H9 (cell line): ENCODE measurements around the gene WDR64. TPM values are rescaled to one million over a fixed set of nuclear protein-coding genes. Genes with fewer than 3 reads are reported as not detected.

Experiments
- DNase-seq: peaks from one replicate; pipeline ENCODE4 v3.0.0-alpha.2; 2017
- H2AFZ ChIP-seq: one replicate; pipeline ENCODE4 v1.6.1; 2013; ENCODE audit warnings: mild to moderate bottlenecking, low read length, control low read depth, moderate library complexity
- H2AK5ac ChIP-seq: 2 replicates; pipeline ENCODE4 v1.6.1; 2013; ENCODE audit warnings: low read length, control low read depth, mixed read lengths; ENCODE audit not compliant: insufficient read length
- H2BK120ac ChIP-seq: one replicate; pipeline ENCODE4 v1.6.1; 2013; ENCODE audit warnings: low read depth, mild to moderate bottlenecking, low read length, control low read depth, inconsistent platforms; ENCODE audit not compliant: poor library complexity, severe bottlenecking
- H2BK12ac ChIP-seq: 2 replicates; pipeline ENCODE4 v1.6.1; 2013; ENCODE audit warnings: low read length, control low read depth, mixed read lengths, low read depth; ENCODE audit not compliant: insufficient read length
- H2BK15ac ChIP-seq: 2 replicates; pipeline ENCODE4 v1.6.1; 2013; ENCODE audit warnings: low read depth, low read length, control low read depth
- H2BK20ac ChIP-seq: one replicate; pipeline ENCODE4 v1.6.1; 2013; ENCODE audit warnings: low read depth, mild to moderate bottlenecking, low read length, control low read depth, inconsistent platforms; ENCODE audit not compliant: poor library complexity, severe bottlenecking
- H2BK5ac ChIP-seq: 2 replicates; pipeline ENCODE4 v1.6.1; 2013; ENCODE audit warnings: low read length, control low read depth, mixed read lengths; ENCODE audit not compliant: insufficient read length
- H3K14ac ChIP-seq: 2 replicates; pipeline ENCODE4 v1.6.1; 2013; ENCODE audit warnings: low read length, control low read depth; ENCODE audit not compliant: insufficient read depth
- H3K18ac ChIP-seq: 2 replicates; pipeline ENCODE4 v1.6.1; 2013; ENCODE audit warnings: low read depth, mild to moderate bottlenecking, mixed read lengths, low read length, control low read depth; ENCODE audit not compliant: insufficient read length
- H3K23ac ChIP-seq: 2 replicates; pipeline ENCODE4 v1.6.1; 2013; ENCODE audit warnings: low read length, control low read depth, mixed read lengths, low read depth; ENCODE audit not compliant: insufficient read length
- H3K23me2 ChIP-seq: 2 replicates; pipeline ENCODE4 v1.6.1; 2013; ENCODE audit warnings: low read depth, mild to moderate bottlenecking, mixed read lengths, low read length, control low read depth; ENCODE audit not compliant: insufficient read length, poor library complexity, severe bottlenecking
- H3K27ac ChIP-seq: 2 replicates; pipeline ENCODE4 v1.5.1; 2013; ENCODE audit warnings: low read length, control low read depth, mixed read lengths, low read depth; ENCODE audit not compliant: insufficient read length
- H3K27me3 ChIP-seq: 2 replicates; pipeline ENCODE4 v1.6.1; 2013; ENCODE audit warnings: low read length, control low read depth, inconsistent platforms; ENCODE audit not compliant: insufficient read depth
- H3K4ac ChIP-seq: 2 replicates; pipeline ENCODE4 v1.6.1; 2013; ENCODE audit warnings: low read depth, mild to moderate bottlenecking, control low read depth, inconsistent platforms, low read length, moderate library complexity
- H3K4me1 ChIP-seq: 2 replicates; pipeline ENCODE4 v1.6.1; 2013; ENCODE audit warnings: low read length, control low read depth, inconsistent platforms; ENCODE audit not compliant: insufficient read depth
- H3K4me2 ChIP-seq: 2 replicates; pipeline ENCODE4 v1.6.1; 2013; ENCODE audit warnings: low read length, control low read depth, mixed read lengths; ENCODE audit not compliant: insufficient read length, insufficient read depth
- H3K56ac ChIP-seq: 2 replicates; pipeline ENCODE4 v1.6.1; 2013; ENCODE audit warnings: low read depth, mild to moderate bottlenecking, mixed read lengths, low read length, control low read depth; ENCODE audit not compliant: insufficient read length
- H3K79me1 ChIP-seq: 2 replicates; pipeline ENCODE4 v1.6.1; 2013; ENCODE audit warnings: low read depth, mild to moderate bottlenecking, moderate library complexity, low read length, control low read depth, inconsistent platforms; ENCODE audit not compliant: insufficient read depth, poor library complexity, severe bottlenecking
- H3K79me2 ChIP-seq: 2 replicates; pipeline ENCODE4 v1.6.1; 2013; ENCODE audit warnings: low read length, control low read depth, inconsistent platforms; ENCODE audit not compliant: insufficient read depth
- H3K9ac ChIP-seq: 2 replicates; pipeline ENCODE4 v1.6.1; 2013; ENCODE audit warnings: low read length, control low read depth, mixed read lengths; ENCODE audit not compliant: insufficient read length; ENCODE audit errors: extremely low read depth
- H3K9me3 ChIP-seq: one replicate; pipeline ENCODE4 v1.6.1; 2013; ENCODE audit warnings: low read depth, low read length, inconsistent platforms; ENCODE audit not compliant: control insufficient read depth
- H3T11ph ChIP-seq: one replicate; pipeline ENCODE4 v1.6.1; 2013; ENCODE audit warnings: mild to moderate bottlenecking, low read length, control low read depth, inconsistent platforms
- H4K20me1 ChIP-seq: one replicate; pipeline ENCODE4 v1.6.1; 2013; ENCODE audit not compliant: control insufficient read depth, insufficient read length, insufficient read depth
- H4K5ac ChIP-seq: 2 replicates; pipeline ENCODE4 v1.6.1; 2013; ENCODE audit warnings: low read depth, mild to moderate bottlenecking, mixed read lengths, low read length, control low read depth; ENCODE audit not compliant: insufficient read length
- H4K8ac ChIP-seq: replicated peaks from 2 replicates; pipeline ENCODE4 v1.6.1; 2013; ENCODE audit warnings: low read length, control low read depth, mixed read lengths, low read depth; ENCODE audit not compliant: insufficient read length
- H4K91ac ChIP-seq: 2 replicates; pipeline ENCODE4 v1.6.1; 2013; ENCODE audit warnings: low read depth, mild to moderate bottlenecking, moderate library complexity, mixed read lengths, low read length, control low read depth; ENCODE audit not compliant: insufficient read length
- H3K27ac Mint-ChIP-seq, 3 experiments: 2 replicates in 2 of 3; 3 replicates in 1 of 3; pipeline ENCODE4 v1.8.0; 2020 to 2021; ENCODE audit warnings: mixed read lengths in 3 of 3, mild to moderate bottlenecking in 1 of 3, moderate library complexity in 1 of 3
- H3K27me3 Mint-ChIP-seq: 2 replicates; pipeline ENCODE4 v1.8.0; 2021; ENCODE audit warnings: low read depth, mild to moderate bottlenecking, moderate library complexity, mixed read lengths
- H3K36me3 Mint-ChIP-seq, 3 experiments: 2 replicates in 2 of 3; 3 replicates in 1 of 3; pipeline ENCODE4 v1.8.0; 2020 to 2021; ENCODE audit warnings: low read depth in 3 of 3, mixed read lengths in 3 of 3; ENCODE audit not compliant: insufficient read depth in 1 of 3
- H3K4me1 Mint-ChIP-seq, 2 experiments: 2 replicates each; pipeline ENCODE4 v1.8.0; 2020; ENCODE audit warnings: mixed read lengths in 2 of 2
- H3K4me3 Mint-ChIP-seq, 2 experiments: 2 replicates in 1 of 2; 3 replicates in 1 of 2; pipeline ENCODE4 v1.8.0; 2020 to 2021; ENCODE audit warnings: mild to moderate bottlenecking in 2 of 2, mixed read lengths in 2 of 2, moderate library complexity in 1 of 2
- H3K9me3 Mint-ChIP-seq, 2 experiments: 2 replicates in 1 of 2; 3 replicates in 1 of 2; pipeline ENCODE4 v1.8.0; 2020; ENCODE audit warnings: mild to moderate bottlenecking in 2 of 2, mixed read lengths in 2 of 2, moderate library complexity in 1 of 2
- CTCF ChIP-seq: fragments of 200-600 bp; sonication (generic); conservative IDR thresholded peaks from 3 replicates; pipeline ENCODE4 v1.8.0; 2021; ENCODE audit warnings: antibody characterized with exemption, mild to moderate bottlenecking
- WGBS: extraction: QIAGEN DNeasy Blood & Tissue Kit; methylation state at CpG from one replicate; pipeline ENCODE4 v1.1.7; 2013; ENCODE audit warnings: missing lambda C conversion rate, low lambda C conversion rate, mixed read lengths; ENCODE audit not compliant: insufficient read length; ENCODE audit errors: extremely low coverage; 5-methylcytosine and 5-hydroxymethylcytosine counted together
- total RNA-seq: library from RNA; stranded (reverse); gene quantifications from 2 replicates; pipeline ENCODE4 v1.2.1, GENCODE V29; 2021

WDR64 gene
- total RNA-seq, 1 experiment from 2014 or later, result not detected

- no peak overlapping the region for H4K91ac ChIP-seq
- Mint-ChIP-seq H3K4me3 (no peak overlapping the region), H3K27ac (no peak overlapping the region), H3K4me1 (no peaks in the 10 kb centered on the region), H3K36me3 (no peaks in the 10 kb centered on the region), H3K9me3 (no peaks in the 10 kb centered on the region), H3K27me3 (no peaks in the 10 kb centered on the region)
- no peaks in the 10 kb centered on the region for H4K20me1 ChIP-seq
- no peak overlapping the region for H2BK15ac ChIP-seq
- no peaks in the 10 kb centered on the region for H3K27me3 ChIP-seq
- H2AK5ac ChIP-seq, result no peak overlapping the region
- no peaks in the 10 kb centered on the region for H3K9me3 ChIP-seq
- no peaks in the 10 kb centered on the region for H3K79me1 ChIP-seq
- no peak for TF ChIP-seq CTCF
- H4K5ac ChIP-seq, result no peak overlapping the region
- no peak overlapping the region for H4K8ac ChIP-seq
- H3K23me2 ChIP-seq, result no peaks in the 10 kb centered on the region
- no peak overlapping the region for H3K18ac ChIP-seq
- no peak overlapping the region for H2BK120ac ChIP-seq
- no peaks in the 10 kb centered on the region for H3K79me2 ChIP-seq
- no peaks in the 10 kb centered on the region; the same call in 1 of the 2 replicates for H3K4me1 ChIP-seq
- H3K9ac ChIP-seq, result no peak overlapping the region
- H2BK12ac ChIP-seq, result no peak overlapping the region
- no peak overlapping the region for H2AFZ ChIP-seq
- H2BK5ac ChIP-seq, result no peak overlapping the region
- no CpG with 5 or more reads among the region's 1 CpG for WGBS
- no peak overlapping the region for H3K23ac ChIP-seq
- H3K27ac ChIP-seq, result no peak overlapping the region
- no peak overlapping the region for H3K4ac ChIP-seq
- no peak overlapping the region for H2BK20ac ChIP-seq
- H3T11ph ChIP-seq, result no peak overlapping the region
- no peak overlapping the region for H3K4me2 ChIP-seq
- DNase-seq, result no peak
- H3K56ac ChIP-seq, result no peak overlapping the region
- H3K14ac ChIP-seq, result no peak overlapping the region
Observed at GRCh38 chr1:241684108-241684507, 32.0 kb downstream of the WDR64 start.
